ENCODE measurements around the gene MZT2A.
"Not testable (repeated sequence)": the region's sequence is repeated elsewhere in the genome, so short reads cannot be mapped to it uniquely, and the experiment has no call there.

Gene MZT2A

GRCh38 chr2:131491469-131491836 lies 744 bp downstream of the MZT2A start:
- DNase-seq (ENCODE audit: low spot score): not testable (repeated sequence)

DNA sequence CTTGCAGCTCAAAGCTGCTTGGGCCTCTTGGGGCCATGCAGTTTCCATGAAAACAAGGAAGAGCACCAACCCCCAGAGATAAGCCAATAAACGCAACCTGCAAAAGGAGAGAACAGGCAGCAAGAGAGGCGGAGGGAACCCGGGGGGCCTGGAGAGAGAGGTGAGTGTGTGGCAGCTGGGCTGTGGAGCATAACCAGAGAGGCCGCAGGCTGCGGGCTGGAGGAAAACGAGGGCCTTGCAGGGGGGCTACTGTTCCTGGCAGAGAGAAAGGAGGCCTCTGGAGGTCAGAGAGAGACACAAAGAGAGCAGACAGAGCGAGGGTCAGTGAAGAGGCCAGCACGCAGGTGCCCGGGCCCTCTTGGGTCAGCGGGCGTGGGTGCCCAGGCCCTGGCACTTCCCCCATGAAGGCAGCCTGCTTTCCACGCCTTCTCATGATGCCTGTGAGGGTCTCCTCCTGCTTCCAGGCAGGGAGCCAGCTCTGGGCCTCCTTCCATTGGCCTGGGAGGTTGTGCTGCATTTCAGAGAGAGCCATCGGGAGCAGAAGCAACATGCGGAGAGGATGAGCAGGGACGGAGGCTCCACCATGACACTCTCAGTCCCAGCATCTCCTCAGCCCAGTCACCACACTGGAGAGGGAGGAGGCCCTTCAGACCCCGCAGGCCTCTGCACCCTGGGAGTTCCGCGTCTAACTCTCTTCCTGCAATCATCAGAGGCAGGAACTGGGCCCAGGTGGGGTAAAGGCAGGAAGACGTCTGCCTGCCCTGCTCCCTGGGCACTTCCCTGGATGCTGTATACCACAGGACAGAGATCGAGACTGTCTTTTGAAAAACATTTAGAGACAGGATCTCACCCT lies 1.4 kb downstream of the MZT2A start:
- DNase-seq (ENCODE audit: low spot score): peak; percentile 23

GRCh38 chr2:131488306-131489205 lies 3.6 kb downstream of the MZT2A start:
- DNase-seq (ENCODE audit: low spot score): no peak

DNA sequence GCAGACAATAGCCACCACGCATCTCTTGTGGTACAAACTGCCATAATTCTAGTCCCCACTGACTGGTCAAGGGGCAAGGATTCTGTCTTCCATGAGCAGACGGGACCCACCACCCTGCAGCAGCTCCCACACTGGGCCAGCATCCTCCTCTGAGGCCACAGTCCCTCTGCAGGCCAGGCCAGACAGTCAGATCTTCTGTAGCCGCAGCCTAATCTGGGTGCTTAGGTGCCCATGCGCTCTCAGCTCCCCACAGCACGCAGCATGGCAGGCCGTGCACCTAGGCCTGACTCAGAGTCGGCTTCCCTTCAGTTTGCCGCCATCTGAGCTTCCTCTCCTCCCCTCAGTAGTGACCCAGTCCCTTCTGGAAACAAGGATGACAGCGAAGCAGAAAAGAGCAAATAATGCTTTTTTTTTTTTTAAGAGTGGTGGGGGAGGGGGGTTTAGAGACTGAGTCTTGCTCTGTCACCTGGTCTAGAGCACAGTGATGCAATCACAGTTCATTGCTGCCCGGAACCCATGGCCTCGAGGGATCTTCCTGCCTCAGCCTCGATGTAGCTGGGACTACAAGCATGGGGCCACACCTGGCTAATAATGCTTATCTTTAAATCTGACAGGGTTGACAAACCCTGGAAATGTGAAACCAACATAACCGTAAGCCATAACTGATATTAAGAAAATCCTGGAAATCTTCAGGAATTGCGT lies 5.8 kb downstream of the MZT2A start:
- DNase-seq (ENCODE audit: low spot score): not testable (repeated sequence)

DNA sequence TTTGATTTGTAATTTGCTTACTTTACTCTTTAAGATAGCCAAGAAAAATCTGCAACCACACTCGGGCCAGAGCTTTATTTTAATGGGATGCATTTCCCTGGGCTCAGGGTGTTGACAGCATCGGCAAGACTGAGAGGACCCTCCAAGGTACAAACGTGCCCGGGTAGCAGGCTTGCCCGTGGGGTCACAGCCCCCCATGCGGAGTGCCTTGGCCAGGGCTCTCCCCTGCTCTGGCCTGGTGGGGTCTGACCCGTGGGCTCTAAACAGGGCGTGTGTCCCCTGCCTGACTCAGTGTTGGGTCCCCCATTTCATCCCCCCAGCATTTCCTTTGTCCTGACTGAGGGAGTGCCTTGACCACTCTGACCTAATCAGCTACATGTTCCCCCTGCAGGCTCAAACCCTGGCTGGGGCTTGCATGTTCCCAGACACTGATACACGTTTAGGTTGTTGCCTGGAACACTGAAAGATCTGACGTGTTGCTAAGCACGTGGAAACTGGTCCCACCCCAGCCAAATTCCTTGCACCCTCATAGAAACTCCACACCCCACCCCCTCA lies 7.2 kb downstream of the MZT2A start:
- not testable (repeated sequence) for DNase-seq (ENCODE audit: low spot score)

GRCh38 chr2:131483981-131484820 lies 8.0 kb downstream of the MZT2A start:
- not testable (repeated sequence) for DNase-seq (ENCODE audit: low spot score)

DNA sequence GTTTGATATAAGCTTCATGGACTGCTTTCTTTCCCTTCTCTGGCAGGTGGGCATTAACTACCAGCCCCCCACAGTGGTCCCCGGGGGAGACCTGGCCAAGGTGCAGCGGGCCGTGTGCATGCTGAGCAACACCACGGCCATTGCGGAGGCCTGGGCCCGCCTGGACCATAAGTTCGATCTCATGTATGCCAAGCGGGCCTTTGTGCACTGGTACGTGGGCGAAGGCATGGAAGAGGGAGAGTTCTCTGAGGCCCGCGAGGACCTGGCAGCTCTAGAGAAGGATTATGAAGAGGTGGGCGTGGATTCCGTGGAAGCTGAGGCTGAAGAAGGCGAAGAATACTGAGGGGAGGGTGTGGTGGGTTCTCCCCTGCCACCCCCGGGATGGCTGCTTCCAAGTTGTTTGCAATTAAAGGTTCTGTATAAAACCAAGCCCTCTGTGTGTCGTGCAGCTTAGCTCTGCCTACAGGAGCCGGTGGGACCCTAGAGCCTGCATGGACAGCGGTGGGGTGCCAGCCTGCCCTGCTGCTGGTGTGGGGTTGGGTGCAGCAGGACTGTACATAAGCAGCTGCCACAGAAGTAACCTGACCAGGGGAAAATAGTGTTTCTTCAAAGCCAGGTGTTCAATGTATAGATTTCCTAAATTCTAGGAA lies 9.6 kb downstream of the MZT2A start:
- DNase-seq (ENCODE audit: low spot score): not testable (repeated sequence)

- DNase-seq (ENCODE audit: low spot score): not testable (repeated sequence)
Observed at GRCh38 chr2:131480351-131480750, 11.8 kb downstream of the MZT2A start.

GRCh38 chr2:131478850-131479461 lies 13.2 kb downstream of the MZT2A start:
- not testable (repeated sequence) for DNase-seq (ENCODE audit: low spot score)

DNA sequence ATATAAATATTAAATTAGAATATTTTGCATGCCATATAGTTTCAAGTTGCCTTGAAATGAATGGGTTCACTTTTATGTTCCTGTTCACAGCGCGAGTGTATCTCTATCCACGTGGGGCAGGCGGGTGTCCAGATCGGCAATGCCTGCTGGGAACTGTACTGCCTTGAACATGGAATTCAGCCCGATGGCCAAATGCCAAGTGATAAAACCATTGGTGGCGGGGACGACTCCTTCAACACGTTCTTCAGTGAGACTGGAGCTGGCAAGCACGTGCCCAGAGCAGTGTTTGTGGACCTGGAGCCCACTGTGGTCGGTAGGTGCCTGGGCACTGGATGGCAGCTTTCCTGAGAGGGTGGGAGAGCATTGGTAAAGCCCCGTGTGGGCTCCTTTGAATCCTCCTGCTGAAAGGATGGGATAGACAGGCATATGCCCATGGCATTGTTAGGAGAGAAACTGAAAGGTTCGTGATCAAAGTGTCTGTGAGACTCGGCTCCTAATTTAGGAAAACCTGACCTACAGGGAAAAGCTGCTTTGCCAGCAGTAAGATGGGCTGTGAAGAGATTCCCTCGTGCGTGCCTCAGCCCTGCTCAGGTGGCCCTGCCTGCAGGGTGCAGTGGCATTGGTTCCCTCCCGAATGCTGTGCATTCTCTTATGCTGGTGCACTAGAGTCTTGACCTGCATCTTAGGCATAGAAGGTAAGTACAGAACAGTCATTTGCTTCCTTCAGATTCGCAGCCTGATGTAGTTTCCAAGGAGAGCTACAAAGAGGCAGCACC lies 13.9 kb downstream of the MZT2A start:
- DNase-seq (ENCODE audit: low spot score): not testable (repeated sequence)

GRCh38 chr2:131477227-131477626 lies 15.0 kb downstream of the MZT2A start:
- not testable (repeated sequence) for DNase-seq (ENCODE audit: low spot score)

DNA sequence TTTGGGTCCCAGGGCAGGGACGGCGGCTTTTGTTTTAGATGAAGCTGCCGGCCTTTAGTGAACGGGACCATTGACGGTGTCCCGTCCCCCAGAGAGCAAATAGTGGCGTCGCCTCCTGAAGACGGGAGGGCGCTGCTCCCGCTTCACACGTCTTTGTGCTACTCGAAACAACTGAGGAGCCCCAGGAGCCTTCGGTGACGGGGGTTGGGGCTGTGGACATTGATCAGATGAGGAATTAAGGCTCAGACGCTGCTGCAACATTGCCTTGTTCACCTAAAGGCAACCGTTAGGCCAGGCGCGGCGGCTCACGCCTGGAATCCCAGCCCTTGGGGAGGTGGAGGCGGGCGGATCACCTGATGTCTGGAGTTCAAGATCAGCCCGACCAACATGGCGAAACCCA lies 15.8 kb downstream of the MZT2A start:
- DNase-seq (ENCODE audit: low spot score): not testable (repeated sequence)

GRCh38 chr2:131475831-131476230 lies 16.4 kb downstream of the MZT2A start, which contains the start of gene TUBA3D:
Gene TUBA3D (plus strand): TSS chr2:131476119. CDS start chr2:131476200, 81 bp downstream.
- no peak for DNase-seq (ENCODE audit: low spot score)

DNA sequence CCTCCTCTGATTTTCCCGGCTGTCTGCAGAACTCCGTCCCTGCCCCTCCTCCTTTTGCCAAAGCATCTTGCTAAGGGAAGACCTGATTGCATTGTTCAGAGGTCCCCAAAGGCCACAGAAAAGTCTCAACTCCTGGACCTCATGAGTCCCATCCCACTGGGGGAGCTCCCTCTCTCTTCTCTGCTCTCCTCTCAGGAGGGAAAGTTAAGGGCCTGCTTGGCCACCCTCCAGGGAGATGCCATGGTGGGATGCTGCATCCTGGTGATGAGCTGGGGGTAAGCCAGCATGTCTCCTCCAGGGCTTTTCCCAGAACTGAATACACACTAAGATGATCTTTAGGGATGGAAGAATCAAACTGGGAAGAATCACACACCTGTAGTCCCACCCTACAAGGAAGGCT lies 18.9 kb downstream of the MZT2A start:
- DNase-seq (ENCODE audit: low spot score): not testable (repeated sequence)

DNA sequence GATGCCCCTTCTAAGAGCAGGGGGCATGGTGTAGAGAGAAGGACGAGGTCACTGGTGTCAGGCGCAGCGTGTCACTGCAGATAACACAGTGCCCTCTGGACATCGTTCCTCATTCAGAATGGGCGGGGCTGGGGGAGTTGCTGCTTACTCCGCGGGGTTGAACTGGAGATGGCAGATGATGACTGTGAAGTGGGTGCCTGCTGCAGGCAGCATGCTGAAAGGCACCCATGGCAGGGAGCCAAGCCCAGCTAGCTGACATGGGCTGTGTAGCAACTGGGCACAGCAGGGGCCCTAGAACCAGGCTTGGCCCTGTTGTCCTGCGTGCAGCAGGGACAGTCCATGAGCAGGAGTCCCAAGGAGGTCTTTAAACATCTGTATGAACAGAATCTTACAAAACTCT lies 20.6 kb downstream of the MZT2A start:
- DNase-seq (ENCODE audit: low spot score): not testable (repeated sequence)

GRCh38 chr2:131470944-131471343 lies 21.3 kb downstream of the MZT2A start:
- DNase-seq (ENCODE audit: low spot score): not testable (repeated sequence)

DNA sequence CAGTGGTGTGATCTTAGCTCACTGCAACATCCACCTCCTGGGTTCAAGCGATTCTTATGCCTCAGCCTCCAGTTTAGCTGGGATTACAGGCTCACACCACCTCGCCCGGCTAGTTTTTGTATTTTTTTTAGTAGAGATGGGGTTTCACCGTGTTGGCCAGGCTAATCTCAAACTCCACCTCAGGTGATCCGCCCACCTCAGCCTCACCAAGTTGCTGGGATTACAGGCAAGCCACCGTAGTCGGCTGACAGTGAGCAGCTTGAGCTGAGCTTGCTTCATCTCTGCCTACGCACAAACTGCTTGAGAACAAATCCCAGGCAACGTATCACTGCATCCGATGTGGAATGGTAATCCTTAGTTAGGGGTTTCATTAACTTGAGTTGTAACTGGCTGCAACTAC lies 24.5 kb downstream of the MZT2A start:
- not testable (repeated sequence) for DNase-seq (ENCODE audit: low spot score)

- DNase-seq (ENCODE audit: low spot score): not testable (repeated sequence)
Observed at GRCh38 chr2:131454914-131455313, 37.3 kb downstream of the MZT2A start.

Data from CD4-positive, alpha-beta T cell treated with Interleukin-6 at 100 ng/mL for 8 hours (primary cell).